Prostate gland (tissue), 2 donors: ENCODE data around the gene UCK2. TPM values are rescaled to one million over a fixed set of nuclear protein-coding genes. Genes with fewer than 3 reads are reported as not detected.

Source experiments
- DNase-seq: peaks from one replicate; pipeline ENCODE4 v3.0.0-alpha.2; 2019; ENCODE audit warnings: low spot score
- H3K27ac ChIP-seq, 2 donors: fragments of 200-600 bp; sonication (generic); 2 replicates each; pipeline ENCODE4 v1.5.1; 2017 to 2019
- H3K27me3 ChIP-seq: fragments of 200-600 bp; sonication (generic); replicated peaks from 2 replicates; pipeline ENCODE4 v1.5.1; 2019; ENCODE audit not compliant: insufficient read depth
- H3K36me3 ChIP-seq, 2 donors: fragments of 200-600 bp; sonication (generic); 1 replicate in 1 of 2; 2 replicates in 1 of 2; pipeline versions ENCODE4 v1.5.1 to v1.8.1; 2017 to 2019
- H3K4me1 ChIP-seq: fragments of 200-600 bp; sonication (generic); replicated peaks from 2 replicates; pipeline ENCODE4 v1.5.1; 2019
- H3K4me3 ChIP-seq, 2 donors: fragments of 200-600 bp; sonication (generic); 2 replicates each; pipeline ENCODE4 v1.5.1; 2017 to 2019
- H3K9me3 ChIP-seq: fragments of 200-600 bp; sonication (generic); 2 replicates; pipeline ENCODE4 v1.5.1; 2017
- POLR2A ChIP-seq: fragments of 450-650 bp; IDR thresholded peaks from one replicate; pipeline ENCODE4 v1.6.1; 2016; ENCODE audit warnings: antibody characterized with exemption, mild to moderate bottlenecking
- POLR2AphosphoS5 ChIP-seq: sonication (generic); formaldehyde crosslinking; IDR thresholded peaks from one replicate; pipeline ENCODE4 v1.6.1; 2017; ENCODE audit warnings: antibody characterized with exemption
- WGBS: methylation state at CpG from one replicate; pipeline ENCODE4 v1.1.5; 2018; 5-methylcytosine and 5-hydroxymethylcytosine counted together
- intact Hi-C: fragments of 100-400 bp; cut with DNase I; formaldehyde crosslinking; loops from one replicate; pipeline ENCODE4 v1.14.2; 2022
- total RNA-seq, 2 donors: library from RNA; depleted of rRNA; stranded (reverse); fragments of >200 nt; gene quantifications; one replicate each; pipeline ENCODE4 v1.1.0, GENCODE V29; 2016
- TF ChIP-seq, protein P1 (sequence below), 4 experiments: fragments of 200-600 bp in 2 of 4; fragments of 450-650 bp in 2 of 4; sonication (generic) in 2 of 4; IDR thresholded peaks; 1 replicate in 3 of 4; 2 replicates in 1 of 4; pipeline ENCODE4 v1.5.1; 2016 to 2019; ENCODE audit warnings: antibody characterized with exemption in 4 of 4, mild to moderate bottlenecking in 2 of 4, moderate library complexity in 2 of 4

Gene UCK2
- total RNA-seq, 2 donors from 2014 or later = 23.8 to 25.9 TPM

DNA sequence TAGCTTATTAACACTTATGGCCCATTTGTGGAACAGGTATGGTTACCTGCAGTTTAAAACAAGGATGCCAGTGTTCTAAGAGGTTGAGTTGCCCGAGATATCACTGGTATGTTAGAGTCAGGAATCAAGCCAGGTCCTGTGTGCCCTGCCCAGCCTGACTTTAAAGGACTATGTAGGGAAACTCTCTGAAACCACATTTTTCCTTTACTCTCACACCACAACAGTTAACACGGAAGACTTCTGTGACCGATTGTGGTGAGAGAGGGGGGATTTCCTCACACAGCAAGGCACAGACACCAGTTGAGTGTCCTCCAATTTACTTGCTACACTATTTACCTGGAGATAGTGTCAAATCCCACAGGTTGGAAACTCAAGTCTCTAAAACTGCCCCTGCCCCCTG lies 47.8 kb downstream of the UCK2 start:
- TF ChIP-seq, protein P1, sequence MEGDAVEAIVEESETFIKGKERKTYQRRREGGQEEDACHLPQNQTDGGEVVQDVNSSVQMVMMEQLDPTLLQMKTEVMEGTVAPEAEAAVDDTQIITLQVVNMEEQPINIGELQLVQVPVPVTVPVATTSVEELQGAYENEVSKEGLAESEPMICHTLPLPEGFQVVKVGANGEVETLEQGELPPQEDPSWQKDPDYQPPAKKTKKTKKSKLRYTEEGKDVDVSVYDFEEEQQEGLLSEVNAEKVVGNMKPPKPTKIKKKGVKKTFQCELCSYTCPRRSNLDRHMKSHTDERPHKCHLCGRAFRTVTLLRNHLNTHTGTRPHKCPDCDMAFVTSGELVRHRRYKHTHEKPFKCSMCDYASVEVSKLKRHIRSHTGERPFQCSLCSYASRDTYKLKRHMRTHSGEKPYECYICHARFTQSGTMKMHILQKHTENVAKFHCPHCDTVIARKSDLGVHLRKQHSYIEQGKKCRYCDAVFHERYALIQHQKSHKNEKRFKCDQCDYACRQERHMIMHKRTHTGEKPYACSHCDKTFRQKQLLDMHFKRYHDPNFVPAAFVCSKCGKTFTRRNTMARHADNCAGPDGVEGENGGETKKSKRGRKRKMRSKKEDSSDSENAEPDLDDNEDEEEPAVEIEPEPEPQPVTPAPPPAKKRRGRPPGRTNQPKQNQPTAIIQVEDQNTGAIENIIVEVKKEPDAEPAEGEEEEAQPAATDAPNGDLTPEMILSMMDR (IDR thresholded peaks at IDR 0.05) = no peak
- no peak for TF ChIP-seq POLR2AphosphoS5
- TF ChIP-seq POLR2A = no peak
- H3K27ac ChIP-seq = peak overlapping the region in 1 of 2 donors; percentile 13
- H3K36me3 ChIP-seq = no peaks in the 10 kb centered on the region
- no peak overlapping the region for H3K4me3 ChIP-seq
- no peak for DNase-seq
- WGBS = 39% methylated on average over 3 of the region's 3 CpGs
- no peaks in the 10 kb centered on the region for H3K4me1 ChIP-seq
- intact Hi-C loops = no loop called here
- no peaks in the 10 kb centered on the region for H3K27me3 ChIP-seq
- no peaks in the 10 kb centered on the region for H3K9me3 ChIP-seq

DNA sequence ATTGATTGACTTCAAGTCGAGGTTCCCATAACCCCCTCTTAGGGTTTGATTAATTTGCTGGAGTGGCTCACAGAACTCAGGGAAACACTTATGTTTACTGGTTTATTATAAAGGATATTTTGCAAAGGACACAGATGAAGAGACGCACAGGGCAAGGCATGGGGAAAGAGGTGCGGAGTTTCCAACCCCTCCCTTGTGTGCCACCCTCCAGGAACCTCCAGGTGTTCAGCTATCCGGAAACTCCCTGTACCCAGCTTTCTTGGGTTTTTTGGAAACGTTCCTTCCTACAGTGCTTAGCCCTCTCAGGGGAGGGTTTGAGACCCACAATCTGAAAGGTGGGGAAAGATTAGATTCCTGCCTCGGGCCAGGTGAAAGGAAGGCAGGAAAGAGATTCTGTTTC lies 48.2 kb downstream of the UCK2 start:
- TF ChIP-seq, protein P1 (IDR thresholded peaks at IDR 0.05) = no peak
- TF ChIP-seq POLR2AphosphoS5 (no peak), POLR2A (no peak)
- H3K9me3 ChIP-seq = no peaks in the 10 kb centered on the region
- H3K27ac ChIP-seq = peak overlapping the region in 1 of 2 donors; percentile 13
- H3K27me3 ChIP-seq = no peaks in the 10 kb centered on the region
- no peaks in the 10 kb centered on the region for H3K36me3 ChIP-seq
- WGBS = 49% methylated on average over 6 of the region's 6 CpGs
- intact Hi-C loops = no loop called here
- no peak for DNase-seq
- H3K4me3 ChIP-seq = no peak overlapping the region
- no peaks in the 10 kb centered on the region for H3K4me1 ChIP-seq

DNA sequence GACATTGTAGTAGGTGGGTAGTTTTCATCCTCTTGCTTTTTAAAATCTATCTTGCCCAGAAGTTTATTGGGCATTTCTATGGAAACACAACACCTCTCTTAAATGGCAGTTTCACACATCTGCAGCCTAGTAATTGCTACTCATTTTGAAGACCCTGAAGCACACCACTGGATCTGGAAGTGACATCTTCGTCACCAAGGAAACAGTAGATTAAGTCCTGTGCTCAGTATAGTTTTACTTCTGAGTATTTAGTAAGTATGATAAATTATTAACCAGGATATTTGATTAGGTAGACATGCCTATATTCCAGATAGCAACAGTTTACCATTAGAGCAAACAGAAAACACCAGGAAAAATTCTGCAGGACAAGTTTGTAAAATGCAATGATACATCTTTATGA lies 48.7 kb downstream of the UCK2 start:
- DNase-seq = no peak
- WGBS = 79% methylated on average over 1 of the region's 1 CpG

DNA sequence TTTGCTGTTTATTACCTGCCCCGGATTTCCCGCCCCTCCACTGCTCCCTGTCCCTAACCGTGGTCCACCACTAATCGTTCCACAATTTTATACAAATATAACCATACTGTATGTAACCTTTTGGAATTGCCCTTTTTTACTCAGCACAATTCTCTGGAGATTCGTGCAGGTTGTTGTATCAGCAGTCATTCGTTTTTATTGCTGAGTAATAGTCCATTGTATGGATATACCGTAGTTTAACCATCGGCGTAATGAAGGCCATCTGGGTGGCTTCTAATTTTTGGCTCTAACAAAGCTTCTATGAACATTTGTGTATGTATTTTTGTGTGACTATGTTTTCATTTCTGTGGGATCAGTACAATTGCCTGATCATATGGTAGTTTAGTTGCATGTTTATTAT lies 50.0 kb downstream of the UCK2 start:
- 98% methylated on average over 9 of the region's 9 CpGs for WGBS
- Histone ChIP-seq H3K9me3 (no peaks in the 10 kb centered on the region), H3K27me3 (no peaks in the 10 kb centered on the region), H3K36me3 (no peaks in the 10 kb centered on the region), H3K4me3 (no peak overlapping the region), H3K27ac (no peak overlapping the region), H3K4me1 (no peaks in the 10 kb centered on the region)
- no peak for DNase-seq
- TF ChIP-seq, protein P1 (IDR thresholded peaks at IDR 0.05) = no peak
- TF ChIP-seq POLR2AphosphoS5 = no peak
- no peak for TF ChIP-seq POLR2A
- intact Hi-C loops = no loop called here

More for the DNA sequence above, 48.7 kb downstream of the UCK2 start:
- intact Hi-C loops = no loop called here
- Histone ChIP-seq H3K36me3 (no peaks in the 10 kb centered on the region), H3K9me3 (no peaks in the 10 kb centered on the region), H3K27me3 (no peaks in the 10 kb centered on the region), H3K27ac (peak overlapping the region in 1 of 2 donors; percentile 13), H3K4me1 (no peaks in the 10 kb centered on the region), H3K4me3 (no peak overlapping the region)
- TF ChIP-seq POLR2AphosphoS5 (no peak), POLR2A (no peak)
- TF ChIP-seq, protein P1 (IDR thresholded peaks at IDR 0.05) = no peak

DNA sequence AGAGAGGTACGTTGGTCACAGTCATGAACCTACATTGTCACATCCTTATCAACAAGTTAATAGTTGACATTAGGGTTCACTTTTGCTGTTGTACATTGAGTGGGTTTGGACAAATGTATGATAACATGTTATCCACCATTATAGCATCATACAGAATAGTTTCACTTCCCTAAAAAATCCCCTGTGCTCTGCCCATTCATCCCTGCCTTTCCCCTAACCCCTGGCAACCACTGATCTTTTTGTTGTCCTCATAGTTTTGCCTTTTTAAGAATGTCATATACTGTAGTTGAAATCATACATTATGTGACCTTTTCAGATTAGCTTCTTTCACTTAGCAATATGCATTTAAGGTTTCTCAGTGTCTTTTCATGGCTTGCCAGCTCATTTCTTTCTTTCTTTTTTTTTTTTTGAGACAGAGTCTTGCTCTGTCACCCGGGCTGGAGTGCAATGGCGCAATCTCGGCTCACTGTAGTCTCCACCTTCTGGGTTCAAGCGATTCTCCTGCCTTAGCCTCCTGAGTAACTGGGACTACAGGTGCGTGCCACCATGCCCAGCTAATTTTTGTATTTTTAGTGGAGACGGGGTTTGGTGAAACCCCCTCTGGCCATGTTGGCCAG lies 50.6 kb downstream of the UCK2 start:
- H3K9me3 ChIP-seq = no peaks in the 10 kb centered on the region
- no peak for DNase-seq
- 89% methylated on average over 7 of the region's 7 CpGs for WGBS
- H3K27me3 ChIP-seq = no peaks in the 10 kb centered on the region
- no peaks in the 10 kb centered on the region for H3K4me1 ChIP-seq
- H3K27ac ChIP-seq = no peak overlapping the region
- no peak overlapping the region for H3K4me3 ChIP-seq
- intact Hi-C loops = no loop called here
- no peak for TF ChIP-seq POLR2AphosphoS5
- TF ChIP-seq, protein P1 (IDR thresholded peaks at IDR 0.05) = no peak
- TF ChIP-seq POLR2A = no peak
- no peaks in the 10 kb centered on the region for H3K36me3 ChIP-seq
